Measurements from ENCODE around the gene C1orf167. TPM values are rescaled to one million over a fixed set of nuclear protein-coding genes. Genes with fewer than 3 reads are reported as not detected.

Gene C1orf167, protein sequence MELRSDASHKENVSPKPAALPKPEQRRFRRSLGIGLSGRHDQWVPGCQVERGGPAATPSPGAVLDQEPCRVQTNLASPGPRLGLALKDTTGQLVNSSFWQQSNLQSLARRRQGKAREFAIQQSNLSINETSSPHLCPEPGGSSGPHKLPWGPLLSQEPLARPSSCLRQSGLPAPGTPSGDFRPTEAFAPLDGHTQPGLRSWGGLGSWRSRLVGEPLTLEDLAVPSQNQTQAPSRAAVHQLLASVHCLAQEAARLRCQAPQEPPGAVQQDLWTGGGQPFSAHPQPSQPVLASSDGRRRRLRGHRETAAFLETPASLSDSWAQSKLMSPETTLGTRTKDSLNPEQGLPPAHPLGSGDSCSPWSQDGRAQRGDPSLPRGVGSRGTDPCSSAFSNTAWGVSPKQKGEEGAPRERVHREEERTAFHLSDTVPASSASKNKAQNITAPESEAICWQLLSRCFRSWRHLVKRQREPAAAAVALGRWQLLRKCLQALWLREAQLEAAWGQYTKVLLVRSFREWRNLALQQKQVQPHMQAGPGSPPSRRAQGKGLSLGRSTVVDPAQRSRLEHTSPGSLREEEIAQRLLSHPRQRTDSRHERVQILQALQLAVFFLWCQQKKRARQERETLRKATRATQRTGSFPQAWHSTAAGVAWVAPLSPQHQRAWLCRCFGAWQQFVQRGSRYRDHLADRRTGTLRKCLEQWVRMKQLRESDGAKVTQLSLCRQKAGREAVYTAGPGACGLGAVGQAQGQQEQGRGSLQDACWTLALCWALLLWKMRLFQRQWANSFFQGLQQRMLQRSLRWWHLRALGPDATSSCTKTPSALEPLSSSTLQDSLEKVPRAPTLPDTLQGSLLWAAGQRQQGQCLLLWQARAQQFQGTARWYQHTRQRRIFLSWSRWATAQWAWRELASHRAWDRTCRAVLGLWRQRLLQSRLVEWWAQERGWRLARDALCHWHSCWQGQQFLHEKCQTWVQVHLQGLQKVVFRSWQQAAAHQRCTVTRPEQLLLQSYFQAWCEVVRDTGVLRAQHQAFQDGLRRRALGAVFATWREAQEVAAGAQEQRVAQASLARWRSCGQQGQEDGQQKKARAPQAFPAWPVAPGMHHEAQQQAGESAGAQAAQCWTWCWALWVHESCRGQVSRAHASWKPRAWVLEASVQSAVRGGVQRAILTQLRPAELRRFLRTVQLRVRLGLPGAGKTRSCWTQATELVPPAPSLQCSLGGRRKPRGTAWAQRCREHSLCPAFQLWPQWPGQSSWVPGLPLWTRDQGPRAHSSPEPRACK (N-terminal part only)
- 0.10 TPM in 1 of 2 replicates, not detected in the other for polyA plus RNA-seq (2012; rRNA removed)
- 0.05 TPM in 1 of 2 replicates, not detected in the other for polyA plus RNA-seq (2012; cell fraction: cytosol; rRNA removed)
- polyA plus RNA-seq (2012; cell fraction: nucleus; rRNA removed), result 0.07 and 0.08 TPM in 2 replicates

DNA sequence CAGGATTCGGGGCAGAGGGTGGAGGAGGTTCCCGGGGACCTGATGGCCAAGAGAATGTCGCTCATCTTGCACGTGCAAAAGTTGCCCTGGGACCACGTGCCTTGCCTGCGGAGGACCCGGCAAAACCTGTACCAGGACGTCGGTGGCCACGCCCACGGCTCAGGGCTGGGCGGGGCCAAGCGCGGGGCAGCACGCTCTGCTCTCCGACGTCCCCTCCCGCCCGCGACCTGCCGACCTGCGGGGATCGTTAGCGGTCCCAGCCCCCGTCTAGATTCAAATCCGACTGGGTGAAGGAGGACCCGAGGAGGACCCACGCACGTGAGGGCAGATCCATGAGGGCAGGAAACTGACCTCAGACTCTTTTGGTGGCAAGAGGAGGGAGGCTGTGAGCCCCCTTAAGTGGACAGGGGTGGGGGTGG, at the start of gene C1orf167:
C1orf167 (plus strand) TSS at position 206 of the 419 bp plus-strand sequence. CDS start 2,208 bp downstream, outside the sequence.
- H3K9ac ChIP-seq, result no peak within 1 kb of the TSS
- no peaks in the 10 kb centered on the region for H3F3A ChIP-seq (replicated peaks; ENCODE audit: insufficient read depth)
- no peak for DNase-seq
- H3K36me3 ChIP-seq (replicated peaks in 1 of 2; ENCODE audit: control insufficient read depth in 1 of 2, insufficient read depth in 2 of 2, low read length in 1 of 2), result no peaks in the 10 kb centered on the region
- H3K27me3 ChIP-seq (ENCODE audit: insufficient read depth), result no peaks in the 10 kb centered on the region
- no peaks in the 10 kb centered on the region for H4K20me1 ChIP-seq (ENCODE audit: insufficient read depth)
- no peak within 1 kb of the TSS for H3K27ac ChIP-seq (ENCODE audit: low read depth in 2 of 2, low read length in 1 of 2)
- TF ChIP-seq, protein P1, sequence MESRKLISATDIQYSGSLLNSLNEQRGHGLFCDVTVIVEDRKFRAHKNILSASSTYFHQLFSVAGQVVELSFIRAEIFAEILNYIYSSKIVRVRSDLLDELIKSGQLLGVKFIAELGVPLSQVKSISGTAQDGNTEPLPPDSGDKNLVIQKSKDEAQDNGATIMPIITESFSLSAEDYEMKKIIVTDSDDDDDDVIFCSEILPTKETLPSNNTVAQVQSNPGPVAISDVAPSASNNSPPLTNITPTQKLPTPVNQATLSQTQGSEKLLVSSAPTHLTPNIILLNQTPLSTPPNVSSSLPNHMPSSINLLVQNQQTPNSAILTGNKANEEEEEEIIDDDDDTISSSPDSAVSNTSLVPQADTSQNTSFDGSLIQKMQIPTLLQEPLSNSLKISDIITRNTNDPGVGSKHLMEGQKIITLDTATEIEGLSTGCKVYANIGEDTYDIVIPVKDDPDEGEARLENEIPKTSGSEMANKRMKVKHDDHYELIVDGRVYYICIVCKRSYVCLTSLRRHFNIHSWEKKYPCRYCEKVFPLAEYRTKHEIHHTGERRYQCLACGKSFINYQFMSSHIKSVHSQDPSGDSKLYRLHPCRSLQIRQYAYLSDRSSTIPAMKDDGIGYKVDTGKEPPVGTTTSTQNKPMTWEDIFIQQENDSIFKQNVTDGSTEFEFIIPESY (IDR thresholded peaks at IDR 0.05; ENCODE audit: borderline replicate concordance, low read depth), result no peak
- TF ChIP-seq TAF1 (IDR thresholded peaks at IDR 0.05; ENCODE audit: borderline replicate concordance, low read depth, low read length) (no peak), TEAD4 (IDR thresholded peaks at IDR 0.05; ENCODE audit: borderline replicate concordance, insufficient read depth) (no peak), EZH2phosphoT487 (IDR thresholded peaks at IDR 0.05; ENCODE audit: borderline replicate concordance, low read depth) (no peak), POLR2AphosphoS5 (IDR thresholded peaks at IDR 0.05; ENCODE audit: low read depth, low read length) (no peak), SIN3A (IDR thresholded peaks at IDR 0.05; ENCODE audit: borderline replicate concordance, low read depth, low read length) (no peak), SMC3 (IDR thresholded peaks at IDR 0.05; ENCODE audit: low read depth, low read length) (no peak), FOSL2 (IDR thresholded peaks at IDR 0.05; ENCODE audit: borderline replicate concordance, low read depth) (no peak), EP300 (IDR thresholded peaks at IDR 0.05; ENCODE audit: borderline replicate concordance in 1 of 2, low read depth in 1 of 2, low read length in 1 of 2) (no peak), MEF2A (IDR thresholded peaks at IDR 0.05; ENCODE audit: borderline replicate concordance, low read depth) (no peak), MXI1 (IDR thresholded peaks at IDR 0.05; ENCODE audit: low read depth, low read length) (no peak), RXRA (IDR thresholded peaks at IDR 0.05; ENCODE audit: borderline replicate concordance, low read depth) (no peak), GATA2 (CRISPR knock-in tag; IDR thresholded peaks at IDR 0.05) (no peak), NRF1 (IDR thresholded peaks at IDR 0.05; ENCODE audit: low read depth, low read length) (no peak), RCOR1 (IDR thresholded peaks at IDR 0.05; ENCODE audit: low read length) (no peak), ELF1 (IDR thresholded peaks at IDR 0.05) (no peak), GABPA (IDR thresholded peaks at IDR 0.05; ENCODE audit: low read depth) (no peak)
- TF ChIP-seq, protein P2, sequence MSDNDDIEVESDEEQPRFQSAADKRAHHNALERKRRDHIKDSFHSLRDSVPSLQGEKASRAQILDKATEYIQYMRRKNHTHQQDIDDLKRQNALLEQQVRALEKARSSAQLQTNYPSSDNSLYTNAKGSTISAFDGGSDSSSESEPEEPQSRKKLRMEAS (IDR thresholded peaks at IDR 0.05; ENCODE audit: low read depth), result no peak
- TF ChIP-seq, protein P3, sequence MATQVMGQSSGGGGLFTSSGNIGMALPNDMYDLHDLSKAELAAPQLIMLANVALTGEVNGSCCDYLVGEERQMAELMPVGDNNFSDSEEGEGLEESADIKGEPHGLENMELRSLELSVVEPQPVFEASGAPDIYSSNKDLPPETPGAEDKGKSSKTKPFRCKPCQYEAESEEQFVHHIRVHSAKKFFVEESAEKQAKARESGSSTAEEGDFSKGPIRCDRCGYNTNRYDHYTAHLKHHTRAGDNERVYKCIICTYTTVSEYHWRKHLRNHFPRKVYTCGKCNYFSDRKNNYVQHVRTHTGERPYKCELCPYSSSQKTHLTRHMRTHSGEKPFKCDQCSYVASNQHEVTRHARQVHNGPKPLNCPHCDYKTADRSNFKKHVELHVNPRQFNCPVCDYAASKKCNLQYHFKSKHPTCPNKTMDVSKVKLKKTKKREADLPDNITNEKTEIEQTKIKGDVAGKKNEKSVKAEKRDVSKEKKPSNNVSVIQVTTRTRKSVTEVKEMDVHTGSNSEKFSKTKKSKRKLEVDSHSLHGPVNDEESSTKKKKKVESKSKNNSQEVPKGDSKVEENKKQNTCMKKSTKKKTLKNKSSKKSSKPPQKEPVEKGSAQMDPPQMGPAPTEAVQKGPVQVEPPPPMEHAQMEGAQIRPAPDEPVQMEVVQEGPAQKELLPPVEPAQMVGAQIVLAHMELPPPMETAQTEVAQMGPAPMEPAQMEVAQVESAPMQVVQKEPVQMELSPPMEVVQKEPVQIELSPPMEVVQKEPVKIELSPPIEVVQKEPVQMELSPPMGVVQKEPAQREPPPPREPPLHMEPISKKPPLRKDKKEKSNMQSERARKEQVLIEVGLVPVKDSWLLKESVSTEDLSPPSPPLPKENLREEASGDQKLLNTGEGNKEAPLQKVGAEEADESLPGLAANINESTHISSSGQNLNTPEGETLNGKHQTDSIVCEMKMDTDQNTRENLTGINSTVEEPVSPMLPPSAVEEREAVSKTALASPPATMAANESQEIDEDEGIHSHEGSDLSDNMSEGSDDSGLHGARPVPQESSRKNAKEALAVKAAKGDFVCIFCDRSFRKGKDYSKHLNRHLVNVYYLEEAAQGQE (IDR thresholded peaks at IDR 0.05; ENCODE audit: low read depth, low read length), result no peak
- TF ChIP-seq, protein P4, sequence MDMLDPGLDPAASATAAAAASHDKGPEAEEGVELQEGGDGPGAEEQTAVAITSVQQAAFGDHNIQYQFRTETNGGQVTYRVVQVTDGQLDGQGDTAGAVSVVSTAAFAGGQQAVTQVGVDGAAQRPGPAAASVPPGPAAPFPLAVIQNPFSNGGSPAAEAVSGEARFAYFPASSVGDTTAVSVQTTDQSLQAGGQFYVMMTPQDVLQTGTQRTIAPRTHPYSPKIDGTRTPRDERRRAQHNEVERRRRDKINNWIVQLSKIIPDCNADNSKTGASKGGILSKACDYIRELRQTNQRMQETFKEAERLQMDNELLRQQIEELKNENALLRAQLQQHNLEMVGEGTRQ (IDR thresholded peaks at IDR 0.05; ENCODE audit: borderline replicate concordance, low read depth, low read length), result no peak
- no peak within 1 kb of the TSS for H3K4me3 ChIP-seq (ENCODE audit: low read depth in 2 of 2, low read length in 1 of 2)
- no peak within 1 kb of the TSS for H3K4me2 ChIP-seq
- ChIA-PET POLR2A (no interaction called here), CTCF (no interaction called here)
- H3K9me3 ChIP-seq, result no peaks in the 10 kb centered on the region
- H2AFZ ChIP-seq (ENCODE audit: low read depth), result no peak within 1 kb of the TSS
- whole genome bisulfite sequencing (ENCODE audit: low lambda C conversion rate), result 37% methylated on average over 23 of the region's 29 CpGs
- peaks cover 0 to 9% of the 10 kb centered on the region in 2 experiments; a peak in 1 of 4 replicates for H3K4me1 ChIP-seq (ENCODE audit: control insufficient read depth in 1 of 2, insufficient read depth in 2 of 2, low read depth in 1 of 2, low read length in 1 of 2)
- H3K79me2 ChIP-seq (ENCODE audit: insufficient read depth), result no peaks in the 10 kb centered on the region
- H3K9me2 ChIP-seq, result no peaks in the 10 kb centered on the region

Measured in SK-N-SH (cell line).